HG02884 (cell line): ENCODE data around the gene RGS8.

ENCODE experiments used
- ATAC-seq: cut with Tn5 transposase; IDR thresholded peaks from one replicate; pipeline ENCODE4 v1.9.1; 2021; ENCODE audit warnings: mild to moderate bottlenecking, moderate library complexity; ENCODE audit not compliant: unreplicated experiment

The RGS8 gene

GRCh38 chr1:182644886-182645285 lies 39.5 kb downstream of the RGS8 start:
- no peak for ATAC-seq

GRCh38 chr1:182643699-182644098 lies 40.7 kb downstream of the RGS8 start:
- no peak for ATAC-seq

- ATAC-seq: no peak
Measured at GRCh38 chr1:182642461-182642860, 41.9 kb downstream of the RGS8 start.

GRCh38 chr1:182641561-182641960 lies 42.8 kb downstream of the RGS8 start:
- ATAC-seq: no peak

GRCh38 chr1:182639330-182639729 lies 45.1 kb downstream of the RGS8 start:
- ATAC-seq: no peak

- ATAC-seq: no peak
Measured at GRCh38 chr1:182637769-182638168, 46.6 kb downstream of the RGS8 start.

GRCh38 chr1:182635871-182636270 lies 48.5 kb downstream of the RGS8 start:
- no peak for ATAC-seq
